HG02588 (cell line): ENCODE measurements around the gene KLHL1.

Experiments used
- ATAC-seq: cut with Tn5 transposase; IDR thresholded peaks from one replicate; pipeline ENCODE4 v1.9.1; 2021; ENCODE audit warnings: mild to moderate bottlenecking, moderate library complexity; ENCODE audit not compliant: unreplicated experiment

Gene KLHL1

GRCh38 chr13:69879936-69880335 lies 228.3 kb downstream of the KLHL1 start:
- no peak for ATAC-seq

GRCh38 chr13:69872321-69873047 lies 235.8 kb downstream of the KLHL1 start:
- ATAC-seq = no peak

- no peak for ATAC-seq
Measured at GRCh38 chr13:69866555-69866954, 241.7 kb downstream of the KLHL1 start.

DNA sequence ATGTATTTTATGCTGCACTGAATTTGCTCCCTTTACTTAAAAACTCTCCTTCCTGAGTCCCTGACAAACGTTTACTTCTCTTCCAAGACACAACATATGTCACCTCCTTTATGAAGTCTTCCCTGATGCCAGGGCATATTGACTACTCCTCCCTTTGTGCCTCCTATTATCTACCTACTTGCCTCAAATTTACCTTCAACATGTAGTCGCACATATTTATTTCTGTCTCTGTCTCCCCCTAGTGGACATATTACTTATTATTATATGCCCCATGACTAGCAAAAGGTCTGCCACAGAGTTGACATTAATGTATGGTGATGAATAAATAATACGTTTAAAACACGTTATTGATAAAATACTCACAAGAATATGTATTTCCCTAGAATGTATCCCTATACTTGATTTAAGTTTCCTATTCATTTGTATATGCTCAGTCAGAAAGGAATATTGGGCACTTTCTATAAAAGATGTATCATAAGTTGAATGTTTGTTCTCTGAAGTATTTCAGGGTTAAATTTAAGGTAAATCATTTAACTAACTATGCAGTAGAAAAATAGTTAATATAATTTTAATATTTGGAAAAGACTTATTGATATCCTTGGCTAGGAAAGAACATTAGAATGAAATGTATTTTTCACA lies 250.9 kb downstream of the KLHL1 start:
- peak; percentile 75 for ATAC-seq

DNA sequence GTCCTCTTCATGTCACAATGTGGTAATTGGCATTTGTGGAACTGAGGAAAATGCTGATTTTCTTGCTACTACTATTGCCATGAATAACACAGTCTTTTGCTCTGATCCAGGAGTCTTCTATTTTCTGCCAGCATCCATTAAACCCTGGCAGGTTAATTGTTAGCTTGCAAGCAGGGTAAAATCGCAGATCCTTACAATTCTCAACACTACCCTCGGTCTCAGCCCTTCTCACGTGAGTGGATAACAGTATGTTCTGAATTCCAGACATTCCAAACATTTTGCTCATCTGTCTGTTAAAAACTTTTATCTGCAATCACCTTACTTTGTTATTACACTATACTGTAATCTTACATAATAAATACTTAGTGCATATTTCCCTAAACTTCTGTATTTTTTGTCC lies 251.9 kb downstream of the KLHL1 start:
- no peak for ATAC-seq

DNA sequence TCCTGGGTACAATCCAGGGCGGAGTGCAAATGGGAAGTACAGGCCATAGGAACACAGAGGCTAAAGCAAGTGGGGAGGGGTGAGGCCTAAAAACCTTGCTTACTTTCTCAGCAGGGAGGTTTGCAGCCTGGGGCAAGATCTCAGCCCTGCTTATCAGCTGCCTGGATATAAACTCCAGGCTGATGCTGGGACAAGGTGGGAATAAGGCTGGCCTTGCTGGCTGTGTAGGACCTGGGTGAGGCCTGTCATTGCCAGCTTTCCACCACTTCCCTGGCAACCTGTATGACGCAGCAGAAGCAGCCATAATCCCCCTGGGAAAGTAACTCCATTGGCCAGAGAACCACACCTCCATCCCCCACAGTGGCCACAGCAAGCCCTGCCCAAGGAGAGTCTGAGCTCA lies 279.7 kb downstream of the KLHL1 start:
- no peak for ATAC-seq

- ATAC-seq = no peak
Measured at GRCh38 chr13:69820180-69820579, 288.1 kb downstream of the KLHL1 start.

GRCh38 chr13:69817333-69817869 lies 290.9 kb downstream of the KLHL1 start:
- ATAC-seq = no peak

DNA sequence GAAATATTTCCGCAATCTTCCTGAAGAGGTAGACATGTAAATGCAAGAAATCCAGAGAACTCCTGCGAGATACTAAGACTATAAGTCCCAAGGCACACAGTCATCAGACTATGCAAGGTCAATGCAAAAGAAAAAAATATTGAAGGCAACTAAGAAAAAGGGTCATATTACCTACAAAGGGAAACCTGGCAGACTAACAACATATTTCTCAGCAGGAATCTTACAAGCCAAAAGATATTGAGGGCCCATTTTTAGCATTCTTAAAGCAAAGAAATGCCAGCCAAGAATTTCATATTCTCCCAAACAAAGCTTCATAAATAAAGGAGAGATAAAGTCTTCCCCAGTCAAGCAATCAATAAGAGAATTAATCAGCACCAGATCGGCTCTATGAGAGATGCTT lies 299.1 kb downstream of the KLHL1 start:
- ATAC-seq = no peak

GRCh38 chr13:69796256-69796655 lies 312.0 kb downstream of the KLHL1 start:
- ATAC-seq = no peak

- ATAC-seq = no peak
Measured at GRCh38 chr13:69793783-69794453, 314.3 kb downstream of the KLHL1 start.

- no peak for ATAC-seq
Measured at GRCh38 chr13:69776937-69777336, 331.3 kb downstream of the KLHL1 start.

DNA sequence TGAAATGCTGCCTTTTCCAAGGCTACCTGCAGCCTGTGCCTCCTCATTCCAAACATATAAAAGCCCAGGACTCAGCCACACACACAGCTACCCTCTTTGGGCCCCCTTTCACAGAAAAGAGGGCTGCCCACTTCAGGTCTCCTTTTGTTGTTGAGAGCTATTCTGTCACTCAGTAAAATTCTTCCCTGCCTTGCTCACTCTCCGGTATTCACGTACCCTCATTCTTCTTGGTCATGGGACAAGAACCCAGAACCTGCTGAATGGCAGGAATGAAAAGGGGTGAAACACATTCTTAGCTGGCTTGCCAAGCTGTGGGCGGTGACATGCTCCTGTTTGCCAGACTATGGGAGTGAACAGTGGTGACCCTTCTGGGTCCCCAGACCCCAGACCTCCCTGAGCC lies 338.6 kb downstream of the KLHL1 start:
- ATAC-seq = no peak

DNA sequence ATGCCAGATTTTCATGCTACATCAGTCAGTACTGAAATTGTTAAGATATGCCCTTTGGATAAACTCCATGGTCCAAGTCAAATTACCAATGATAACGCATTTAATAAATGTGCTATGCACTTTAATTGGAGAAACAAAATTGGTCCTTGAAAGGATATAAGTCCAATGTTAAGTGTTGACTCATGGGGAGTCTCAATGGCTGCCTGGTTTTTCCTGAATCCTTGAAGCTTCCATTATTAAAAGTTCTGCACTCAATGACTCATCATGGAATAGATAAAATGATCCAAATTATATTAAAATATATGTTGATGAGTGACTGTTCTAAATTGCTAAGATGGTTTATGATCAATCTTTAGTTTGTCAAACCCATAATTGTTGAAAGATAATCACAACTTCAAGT lies 346.7 kb downstream of the KLHL1 start:
- no peak for ATAC-seq

GRCh38 chr13:69755101-69755500 lies 353.2 kb downstream of the KLHL1 start:
- no peak for ATAC-seq

DNA sequence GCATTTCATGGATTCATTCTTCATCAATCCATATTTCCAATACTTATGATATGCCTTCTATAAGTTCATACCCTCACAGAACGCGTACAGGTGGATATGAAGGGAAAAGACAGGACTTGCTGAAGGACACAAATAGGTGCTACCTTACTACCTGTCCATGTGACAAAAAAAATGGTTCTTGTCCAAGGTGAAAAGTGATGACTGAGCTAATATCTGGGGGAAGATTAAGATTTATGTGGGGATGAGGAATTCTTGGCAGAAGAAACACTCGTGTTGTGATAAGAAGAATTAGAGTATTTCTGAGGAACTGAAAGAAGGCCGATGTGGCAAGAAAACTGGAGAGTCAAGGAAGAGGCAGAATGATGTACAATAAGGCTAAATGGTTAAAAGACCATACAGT lies 357.0 kb downstream of the KLHL1 start:
- no peak for ATAC-seq

DNA sequence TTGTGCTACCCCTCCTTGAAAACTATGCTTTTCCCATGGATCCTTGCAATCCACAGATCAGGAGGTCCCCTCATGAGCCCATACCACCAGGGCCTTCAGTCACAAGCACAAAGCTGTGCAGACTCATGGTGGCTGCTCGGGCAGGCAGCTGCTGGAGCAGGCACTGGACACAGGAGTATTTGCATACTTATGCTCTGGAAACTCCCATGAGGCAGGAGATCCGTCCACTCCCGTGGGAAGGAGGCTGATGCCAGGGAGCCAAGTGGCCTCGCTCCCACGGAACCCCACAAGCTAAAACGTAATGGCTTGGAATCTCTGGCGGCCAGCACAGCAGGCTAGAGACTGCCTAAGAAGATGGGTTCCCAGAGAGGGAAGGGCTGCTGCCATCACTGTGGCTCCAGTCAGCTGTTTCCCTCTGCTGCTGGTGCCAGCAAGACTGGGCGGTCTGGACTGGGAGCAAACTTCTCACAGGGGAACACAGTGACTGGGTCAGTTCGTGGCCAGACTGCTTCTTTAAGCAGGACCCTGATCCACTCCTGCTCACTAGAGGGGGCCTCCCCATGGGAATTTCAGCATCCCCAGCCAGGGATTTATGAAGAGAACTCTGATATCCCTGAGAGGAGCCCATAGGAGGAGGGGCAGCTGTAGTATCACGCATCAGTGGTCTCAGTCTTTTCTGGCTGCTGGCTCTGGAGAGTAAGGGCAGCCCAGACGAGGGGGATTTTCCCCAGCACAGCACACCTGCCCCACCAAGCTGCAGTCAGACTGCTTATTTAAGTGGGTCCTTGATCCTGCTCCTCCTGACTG lies 370.9 kb downstream of the KLHL1 start:
- ATAC-seq = no peak

GRCh38 chr13:69721631-69722030 lies 386.6 kb downstream of the KLHL1 start:
- no peak for ATAC-seq

GRCh38 chr13:69720278-69720983 lies 387.8 kb downstream of the KLHL1 start:
- ATAC-seq = no peak

- no peak for ATAC-seq
Measured at GRCh38 chr13:69706807-69707206, 401.4 kb downstream of the KLHL1 start.
